H1 (cell line): ENCODE results near the gene RFX3. TPM values are rescaled to one million over a fixed set of nuclear protein-coding genes. Genes with fewer than 3 reads are reported as not detected.

Source experiments
- CTCF ChIA-PET: fragments of 300-600 bp; sonication (Branson Sonifier 250); formaldehyde crosslinking; loops from one replicate; lab custom pipeline; 2021; ENCODE audit not compliant: partially characterized antibody; lab: Charles Lee
- POLR2A ChIA-PET: fragments of 300-600 bp; sonication (Branson Sonifier 250); formaldehyde crosslinking; loops from one replicate; lab custom pipeline; 2021; ENCODE audit warnings: inconsistent platforms; ENCODE audit not compliant: partially characterized antibody; lab: Charles Lee
- DNase-seq, 2 experiments: peaks; one replicate each; pipeline versions ENCODE4 v3.0.0 to v3.0.0-alpha.2; 2010 to 2022; ENCODE audit warnings: low spot score in 2 of 2, low read depth in 1 of 2, mixed read lengths in 1 of 2
- FAIRE-seq: peaks from 2 replicates; lab custom pipeline; 2011; peaks lifted over from hg19 to GRCh38; lab: Jason Lieb, UNC
- H2AFZ ChIP-seq: 2 replicates; pipeline ENCODE4 v1.8.1; 2012; ENCODE audit warnings: low read length, inconsistent platforms
- H2AK5ac ChIP-seq: 2 replicates; pipeline ENCODE4 v1.6.1; 2013; ENCODE audit warnings: low read depth, low read length
- H2BK120ac ChIP-seq: replicated peaks from 2 replicates; pipeline ENCODE3; 2013; ENCODE audit warnings: low read depth, low read length, inconsistent platforms
- H2BK12ac ChIP-seq: 2 replicates; pipeline ENCODE4 v1.6.1; 2013; ENCODE audit warnings: low read depth, low read length
- H2BK15ac ChIP-seq: 2 replicates; pipeline ENCODE4 v1.6.1; 2013; ENCODE audit warnings: low read length
- H2BK20ac ChIP-seq: 2 replicates; pipeline ENCODE4 v1.6.1; 2013; ENCODE audit warnings: low read length
- H2BK5ac ChIP-seq: 2 replicates; pipeline ENCODE4 v1.6.1; 2013; ENCODE audit warnings: low read depth, low read length
- H3K14ac ChIP-seq: 2 replicates; pipeline ENCODE4 v1.6.1; 2013; ENCODE audit warnings: inconsistent platforms; ENCODE audit not compliant: insufficient read length
- H3K18ac ChIP-seq: 2 replicates; pipeline ENCODE4 v1.6.1; 2013; ENCODE audit warnings: low read length; ENCODE audit errors: extremely low read depth
- H3K23ac ChIP-seq: 2 replicates; pipeline ENCODE4 v1.6.1; 2013; ENCODE audit warnings: inconsistent platforms; ENCODE audit not compliant: insufficient read length
- H3K23me2 ChIP-seq: 2 replicates; pipeline ENCODE4 v1.6.1; 2013; ENCODE audit warnings: low read depth, low read length
- H3K27ac ChIP-seq: 2 replicates; pipeline ENCODE4 v1.6.1; 2011; ENCODE audit warnings: low read depth, low read length, inconsistent platforms
- H3K27me3 ChIP-seq, 4 experiments: replicated peaks in 1 of 4; 1 replicate in 1 of 4; 2 replicates in 3 of 4; pipeline versions ENCODE4 v1.6.1 to v1.8.1; 2011 to 2013; ENCODE audit warnings: low read length in 3 of 4, mild to moderate bottlenecking in 3 of 4, inconsistent platforms in 2 of 4, mixed read lengths in 2 of 4, moderate library complexity in 1 of 4; ENCODE audit not compliant: control insufficient read depth in 3 of 4, insufficient read depth in 3 of 4; ENCODE audit errors: extremely low read depth in 1 of 4
- H3K36me3 ChIP-seq, 4 experiments: 2 replicates each; pipeline versions ENCODE4 v1.6.1 to v1.8.1; 2011 to 2013; ENCODE audit warnings: mild to moderate bottlenecking in 4 of 4, low read length in 3 of 4, moderate library complexity in 2 of 4, control low read depth in 1 of 4, inconsistent platforms in 1 of 4; ENCODE audit not compliant: insufficient read depth in 4 of 4, control insufficient read depth in 2 of 4
- H3K4ac ChIP-seq: replicated peaks from 2 replicates; pipeline ENCODE3; 2013; ENCODE audit warnings: low read length, low read depth, mixed read lengths, inconsistent platforms; ENCODE audit not compliant: insufficient read length
- H3K4me1 ChIP-seq, 4 experiments: replicated peaks in 1 of 4; 1 replicate in 1 of 4; 2 replicates in 3 of 4; pipeline versions ENCODE4 v1.6.1 to v1.8.1; 2011 to 2013; ENCODE audit warnings: low read length in 3 of 4, inconsistent platforms in 2 of 4, mixed read lengths in 1 of 4; ENCODE audit not compliant: insufficient read depth in 4 of 4, control insufficient read depth in 3 of 4
- H3K4me2 ChIP-seq, 2 experiments: 2 replicates each; pipeline versions ENCODE4 v1.6.1 to v1.8.1; 2011 to 2013; ENCODE audit warnings: low read depth in 2 of 2, low read length in 2 of 2, control low read depth in 1 of 2, inconsistent platforms in 1 of 2, mild to moderate bottlenecking in 1 of 2; ENCODE audit not compliant: insufficient read depth in 1 of 2
- H3K4me3 ChIP-seq, 4 experiments: fragments of 200-600, 300-600 bp in 1 of 4; sonication (generic), shearing (Covaris generic), sonication (Bioruptor Twin) in 1 of 4; 2 replicates each; pipeline versions ENCODE4 v1.5.1 to v1.8.1; 2011 to 2016; ENCODE audit warnings: low read length in 4 of 4, low read depth in 3 of 4, control low read depth in 2 of 4, inconsistent platforms in 2 of 4, mild to moderate bottlenecking in 2 of 4, mixed read lengths in 1 of 4, moderate library complexity in 1 of 4; ENCODE audit not compliant: insufficient read depth in 2 of 4; ENCODE audit errors: extremely low read depth in 1 of 4
- H3K56ac ChIP-seq: replicated peaks from 2 replicates; pipeline ENCODE3; 2013; ENCODE audit warnings: low read depth, mild to moderate bottlenecking, mixed read lengths, low read length, inconsistent platforms; ENCODE audit not compliant: insufficient read length
- H3K79me1 ChIP-seq: 2 replicates; pipeline ENCODE4 v1.6.1; 2013; ENCODE audit warnings: low read depth, low read length, control low read depth
- H3K79me2 ChIP-seq, 2 experiments: 2 replicates each; pipeline versions ENCODE4 v1.6.1 to v1.8.1; 2012 to 2013; ENCODE audit warnings: low read length in 2 of 2, mild to moderate bottlenecking in 2 of 2, inconsistent platforms in 1 of 2; ENCODE audit not compliant: insufficient read depth in 2 of 2, control insufficient read depth in 1 of 2
- H3K9ac ChIP-seq, 4 experiments: replicated peaks in 1 of 4; 1 replicate in 1 of 4; 2 replicates in 3 of 4; pipeline versions ENCODE4 v1.6.1 to v1.8.1; 2011 to 2013; ENCODE audit warnings: low read depth in 3 of 4, low read length in 3 of 4, control low read depth in 2 of 4, mild to moderate bottlenecking in 2 of 4, moderate library complexity in 2 of 4, inconsistent platforms in 1 of 4; ENCODE audit errors: extremely low read depth in 1 of 4
- H3K9me3 ChIP-seq, 2 experiments: 2 replicates each; pipeline versions ENCODE4 v1.6.1 to v1.8.1; 2012 to 2013; ENCODE audit warnings: mild to moderate bottlenecking in 2 of 2, moderate library complexity in 2 of 2, control low read depth in 1 of 2, inconsistent platforms in 1 of 2, low read depth in 1 of 2, low read length in 1 of 2, mixed read lengths in 1 of 2; ENCODE audit not compliant: insufficient read depth in 2 of 2
- H4K20me1 ChIP-seq, 2 experiments: replicated peaks in 1 of 2; 2 replicates each; pipeline versions ENCODE3 to v1.8.1; 2011 to 2013; ENCODE audit warnings: inconsistent platforms in 2 of 2, low read length in 2 of 2, mild to moderate bottlenecking in 1 of 2; ENCODE audit not compliant: insufficient read depth in 2 of 2, control insufficient read depth in 1 of 2
- H4K5ac ChIP-seq: 2 replicates; pipeline ENCODE4 v1.6.1; 2013; ENCODE audit warnings: low read length, low read depth, mixed read lengths, inconsistent platforms; ENCODE audit not compliant: insufficient read length
- H4K8ac ChIP-seq: 2 replicates; pipeline ENCODE4 v1.8.0; 2013; ENCODE audit warnings: mild to moderate bottlenecking, moderate library complexity, low read length, inconsistent platforms; ENCODE audit not compliant: insufficient read depth; ENCODE audit errors: extremely low read depth
- H4K91ac ChIP-seq: replicated peaks from 2 replicates; pipeline ENCODE3; 2013; ENCODE audit warnings: low read length, mixed read lengths, inconsistent platforms; ENCODE audit not compliant: insufficient read length
- CTCF ChIP-seq, 3 experiments: IDR thresholded peaks; 1 replicate in 2 of 3; 2 replicates in 1 of 3; pipeline versions ENCODE4 v1.5.1 to v1.6.1; 2011; ENCODE audit warnings: low read length in 3 of 3, mild to moderate bottlenecking in 3 of 3, inconsistent platforms in 2 of 3, low read depth in 1 of 3, moderate library complexity in 1 of 3; ENCODE audit not compliant: insufficient read depth in 1 of 3; ENCODE audit errors: control extremely low read depth in 1 of 3
- EGR1 ChIP-seq: IDR thresholded peaks from 2 replicates; pipeline ENCODE4 v1.6.1; 2011; ENCODE audit warnings: low read depth, low read length, borderline replicate concordance
- YY1 ChIP-seq: IDR thresholded peaks from 2 replicates; pipeline ENCODE4 v1.6.1; 2011; ENCODE audit warnings: low read depth, mild to moderate bottlenecking, low read length
- polyA plus RNA-seq, 7 experiments: library from polyadenylated mRNA; depleted of rRNA in 3 of 7; stranded (reverse) in 5 of 7; unstranded in 2 of 7; fragments of >200 nt in 5 of 7; fragments of 200-250 nt in 2 of 7; gene quantifications; 1 replicate in 5 of 7; 2 replicates in 1 of 7; 4 replicates in 1 of 7; pipeline versions ENCODE4 v1.2.1 to v1.2.3, GENCODE V29; 2011 to 2013; ENCODE audit warnings: missing spikeins in 2 of 7, mixed read lengths in 2 of 7
- total RNA-seq: library from RNA; stranded (reverse); fragmentation: NEBNext Ultra II Directional; extraction: Animal tissue kit (Norgen Biotek cat#: 25700); gene quantifications from 2 replicates; pipeline ENCODE4 v1.2.1, GENCODE V29; 2021

The RFX3 gene
- total and polyA plus RNA-seq, 2 of the 8 experiments (the other 6 are each of a cell fraction or from before 2014, with no cell fraction given): 4.9 to 22.6 TPM

GRCh38 chr9:3532158-3532557, 6.4 kb upstream of the RFX3 start:
- no peak overlapping the region for H4K8ac ChIP-seq
- H2AFZ ChIP-seq: no peak overlapping the region
- H2BK12ac ChIP-seq: no peak overlapping the region
- no peak overlapping the region for H3K14ac ChIP-seq
- H2BK15ac ChIP-seq: no peak overlapping the region
- H3K79me2 ChIP-seq: peaks cover 0 to 40% of the 10 kb centered on the region in 2 experiments; a peak in 3 of 4 replicates
- FAIRE-seq (no peak), DNase-seq (no peak)
- no peak overlapping the region for H3K56ac ChIP-seq
- H3K27ac ChIP-seq: no peak overlapping the region
- H3K4me1 ChIP-seq: peaks cover 0 to 4% (median 2%) of the 10 kb centered on the region in 4 experiments; a peak in 3 of 7 replicates
- no peak overlapping the region for H4K91ac ChIP-seq
- no peak overlapping the region for H2BK5ac ChIP-seq
- H3K4ac ChIP-seq: no peak overlapping the region
- H3K18ac ChIP-seq: no peak overlapping the region
- H4K20me1 ChIP-seq: no peaks in the 10 kb centered on the region
- H4K5ac ChIP-seq: no peak overlapping the region
- H3K4me2 ChIP-seq: no peak overlapping the region
- H3K9ac ChIP-seq: no peak overlapping the region
- no peak overlapping the region for H2BK120ac ChIP-seq
- peaks cover 2% of the 10 kb centered on the region; the same call in 1 of the 2 replicates for H3K79me1 ChIP-seq
- ChIA-PET CTCF (interaction anchor here (0.6 kb wide), 1 partner anchor 8 kb away, joined by 3 read pairs; no protein-coding TSS in a partner anchor), POLR2A (interaction anchor here (1.1 kb wide), 1 partner anchor 70 kb away, joined by 3 read pairs; no protein-coding TSS in a partner anchor)
- no peak overlapping the region for H2AK5ac ChIP-seq
- no peaks in the 10 kb centered on the region for H3K9me3 ChIP-seq
- H3K23ac ChIP-seq: no peak overlapping the region
- no peak overlapping the region for H2BK20ac ChIP-seq
- peaks cover 0 to 4% (median 2%) of the 10 kb centered on the region in 4 experiments; a peak in 2 of 8 replicates for H3K36me3 ChIP-seq
- H3K23me2 ChIP-seq: peaks cover 3% of the 10 kb centered on the region
- H3K27me3 ChIP-seq: no peaks in the 10 kb centered on the region
- no peak overlapping the region for H3K4me3 ChIP-seq
- TF ChIP-seq CTCF (IDR thresholded peaks at IDR 0.05; ENCODE audit: control extremely low read depth in 1 of 3, insufficient read depth in 1 of 3, low read depth in 1 of 3, low read length in 3 of 3): no peak
- TF ChIP-seq YY1: no peak
- no peak for TF ChIP-seq EGR1
